NCI-H1092 treated with DMSO at 0.1 percent for 48 hours (cell line): ENCODE measurements around the gene CST4.
A peak's percentile ranks its signal among the peaks of the same experiment; 100 is the strongest.
"Not testable (repeated sequence)": the region's sequence is repeated elsewhere in the genome, so short reads cannot be mapped to it uniquely, and the experiment has no call there.

Experiments
- DNase-seq: peaks from one replicate; lab custom pipeline; 2025; lab: John Stamatoyannopoulos, UW

The CST4 gene

GRCh38 chr20:23688684-23689398 lies at the start of gene CST4:
TSS of gene CST4 (minus strand) at chr20:23689038. CDS start at chr20:23688969, 69 bp downstream.
- DNase-seq: not testable (repeated sequence)

GRCh38 chr20:23735391-23735790 lies 46.6 kb upstream of the CST4 start:
- DNase-seq: not testable (repeated sequence)

GRCh38 chr20:23734949-23735348 lies 46.1 kb upstream of the CST4 start:
- not testable (repeated sequence) for DNase-seq

GRCh38 chr20:23734440-23734839 lies 45.6 kb upstream of the CST4 start:
- not testable (repeated sequence) for DNase-seq

GRCh38 chr20:23727016-23727415 lies 38.2 kb upstream of the CST4 start:
- no peak for DNase-seq

- no peak for DNase-seq
Observed at GRCh38 chr20:23725102-23725501, 36.3 kb upstream of the CST4 start.

- DNase-seq: peak; percentile 15
Observed at GRCh38 chr20:23723659-23724307, 34.9 kb upstream of the CST4 start.

GRCh38 chr20:23722851-23723250 lies 34.0 kb upstream of the CST4 start:
- not testable (repeated sequence) for DNase-seq

- no peak for DNase-seq
Observed at GRCh38 chr20:23721962-23722361, 33.1 kb upstream of the CST4 start.

GRCh38 chr20:23719351-23719750 lies 30.5 kb upstream of the CST4 start:
- DNase-seq: not testable (repeated sequence)

- not testable (repeated sequence) for DNase-seq
Observed at GRCh38 chr20:23711778-23712177, 22.9 kb upstream of the CST4 start.

- DNase-seq: no peak
Observed at GRCh38 chr20:23710771-23711170, 21.9 kb upstream of the CST4 start.

GRCh38 chr20:23705895-23706294 lies 17.1 kb upstream of the CST4 start:
- DNase-seq: no peak

GRCh38 chr20:23702021-23702420 lies 13.2 kb upstream of the CST4 start:
- DNase-seq: no peak

GRCh38 chr20:23700931-23701330 lies 12.1 kb upstream of the CST4 start:
- DNase-seq: no peak

GRCh38 chr20:23697947-23698346 lies 9.1 kb upstream of the CST4 start:
- no peak for DNase-seq

GRCh38 chr20:23695068-23695395 lies 6.2 kb upstream of the CST4 start:
- peak; percentile 5 for DNase-seq

GRCh38 chr20:23694178-23695067 lies 5.6 kb upstream of the CST4 start:
- DNase-seq: not testable (repeated sequence)

- not testable (repeated sequence) for DNase-seq
Observed at GRCh38 chr20:23692725-23693619, 4.1 kb upstream of the CST4 start.

- DNase-seq: no peak
Observed at GRCh38 chr20:23691675-23692074, 2.8 kb upstream of the CST4 start.

GRCh38 chr20:23690581-23690980 lies 1.7 kb upstream of the CST4 start:
- no peak for DNase-seq

GRCh38 chr20:23689399-23689690 lies 507 bp upstream of the CST4 start:
- DNase-seq: no peak
